HG03039 (cell line): ENCODE measurements around the gene ARIH1.
"Not testable (repeated sequence)": the region's sequence is repeated elsewhere in the genome, so short reads cannot be mapped to it uniquely, and the experiment has no call there.

Experiments used
- ATAC-seq: cut with Tn5 transposase; IDR thresholded peaks from one replicate; pipeline ENCODE4 v1.9.1; 2021; ENCODE audit warnings: mild to moderate bottlenecking, moderate library complexity; ENCODE audit not compliant: unreplicated experiment

ARIH1 gene, protein sequence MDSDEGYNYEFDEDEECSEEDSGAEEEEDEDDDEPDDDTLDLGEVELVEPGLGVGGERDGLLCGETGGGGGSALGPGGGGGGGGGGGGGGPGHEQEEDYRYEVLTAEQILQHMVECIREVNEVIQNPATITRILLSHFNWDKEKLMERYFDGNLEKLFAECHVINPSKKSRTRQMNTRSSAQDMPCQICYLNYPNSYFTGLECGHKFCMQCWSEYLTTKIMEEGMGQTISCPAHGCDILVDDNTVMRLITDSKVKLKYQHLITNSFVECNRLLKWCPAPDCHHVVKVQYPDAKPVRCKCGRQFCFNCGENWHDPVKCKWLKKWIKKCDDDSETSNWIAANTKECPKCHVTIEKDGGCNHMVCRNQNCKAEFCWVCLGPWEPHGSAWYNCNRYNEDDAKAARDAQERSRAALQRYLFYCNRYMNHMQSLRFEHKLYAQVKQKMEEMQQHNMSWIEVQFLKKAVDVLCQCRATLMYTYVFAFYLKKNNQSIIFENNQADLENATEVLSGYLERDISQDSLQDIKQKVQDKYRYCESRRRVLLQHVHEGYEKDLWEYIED

DNA sequence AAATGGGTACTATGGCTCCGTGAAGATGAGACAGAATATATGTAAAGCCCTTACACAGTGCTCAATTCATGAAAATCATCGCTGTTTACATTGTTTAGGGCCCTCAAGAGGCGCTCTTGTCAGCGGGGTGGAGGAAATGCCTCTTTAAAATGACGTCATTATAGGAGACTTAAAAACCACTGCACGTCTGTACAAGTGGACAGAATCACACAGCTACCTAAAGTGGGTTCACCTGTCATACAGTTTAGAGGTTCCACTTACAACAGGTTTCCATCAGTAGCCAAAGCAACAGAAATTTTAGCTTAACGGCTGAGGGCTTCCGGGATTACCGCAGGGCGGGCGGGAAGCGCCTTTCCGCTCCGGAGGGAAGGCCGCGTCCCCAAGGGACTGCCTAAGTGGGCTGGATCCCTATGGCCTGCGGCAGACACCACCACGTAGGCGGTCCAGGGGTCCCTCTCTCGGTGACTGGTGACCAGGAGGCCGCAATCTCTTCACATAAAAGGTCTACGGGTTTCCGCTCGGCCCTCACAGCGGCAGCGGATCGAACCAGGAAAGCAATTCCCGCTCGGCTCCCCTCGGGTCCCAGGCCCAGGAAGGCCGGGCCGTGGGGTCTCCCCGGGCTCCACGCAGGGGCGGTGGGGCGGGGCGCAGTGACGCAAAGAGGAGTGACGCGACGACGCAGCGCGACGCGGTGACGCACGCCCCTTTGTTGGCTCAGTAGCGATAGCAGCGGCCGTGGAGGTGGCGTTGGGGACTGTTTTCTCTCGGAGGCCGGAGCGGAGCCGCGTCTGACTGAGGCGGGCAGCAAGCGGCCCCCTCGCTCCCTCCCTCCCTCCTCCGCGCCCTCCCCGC lies at the start of gene ARIH1:
TSS of gene ARIH1 (plus strand) at position 717 of the 852 bp plus-strand sequence. CDS start 310 bp downstream, outside the sequence.
- peak; percentile 80 for ATAC-seq

DNA sequence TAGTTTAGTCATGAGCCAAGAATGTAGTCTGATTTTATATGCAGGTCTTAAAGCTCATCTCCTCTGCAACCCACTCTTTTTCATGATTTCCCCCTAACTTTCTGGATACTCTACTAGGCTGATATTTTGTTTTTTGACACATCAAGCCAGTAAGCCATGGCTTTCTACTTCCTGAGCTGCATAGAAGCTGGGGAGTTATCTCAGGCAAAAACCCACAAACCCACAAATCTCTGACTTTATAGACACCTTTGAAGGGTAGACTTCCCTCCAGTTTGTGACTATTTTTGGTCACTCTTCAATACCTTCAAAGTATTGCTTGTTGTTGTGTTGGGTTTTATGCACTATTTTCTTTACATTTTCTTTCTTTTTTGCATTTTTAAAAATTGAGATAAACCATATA lies 47.4 kb upstream of the ARIH1 start:
- ATAC-seq, result no peak

DNA sequence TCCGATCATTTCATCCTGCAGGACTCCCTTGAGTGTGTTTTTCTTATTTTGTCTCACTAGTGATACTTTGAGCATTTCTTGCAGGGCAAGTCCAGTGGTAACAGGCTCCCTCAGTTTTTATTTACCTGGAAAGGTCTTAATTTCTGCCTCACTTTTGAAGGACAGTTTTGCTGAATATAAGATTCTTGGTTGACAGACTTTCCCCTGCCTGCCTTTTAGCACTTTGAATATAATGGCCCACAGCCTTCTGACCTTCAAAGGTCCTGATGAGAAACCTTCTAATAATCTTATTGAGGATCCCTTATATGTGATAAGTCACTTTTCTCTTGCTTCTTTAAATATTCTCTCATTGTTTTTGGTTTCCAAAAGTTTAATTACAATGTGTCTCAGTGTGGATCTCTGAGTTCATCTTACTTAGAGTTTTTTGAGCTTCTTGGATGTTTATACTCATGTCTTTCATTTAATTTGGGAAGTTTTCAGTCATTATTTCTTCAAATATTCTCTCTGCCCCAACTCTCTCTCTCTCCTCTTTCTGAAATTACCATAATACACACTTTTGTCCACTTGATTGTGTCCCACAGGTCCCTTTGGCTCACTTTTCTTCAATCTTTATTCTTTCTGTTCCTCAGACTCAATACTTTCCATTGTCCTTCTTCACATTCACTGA lies 36.3 kb upstream of the ARIH1 start:
- ATAC-seq, result no peak

DNA sequence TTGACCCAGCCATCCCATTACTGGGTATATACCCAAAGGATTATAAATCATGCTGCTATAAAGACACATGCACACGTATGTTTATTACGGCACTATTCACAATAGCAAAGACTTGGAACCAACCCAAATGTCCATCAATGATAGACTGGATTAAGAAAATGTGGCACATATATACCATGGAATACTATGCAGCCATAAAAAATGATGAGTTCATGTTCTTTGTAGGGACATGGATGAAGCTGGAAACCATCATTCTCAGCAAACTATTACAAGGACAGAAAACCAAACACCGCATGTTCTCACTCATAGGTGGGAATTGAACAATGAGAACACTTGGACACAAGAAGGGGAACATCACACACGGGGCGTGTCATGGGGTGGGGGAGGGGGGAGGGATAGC lies 31.3 kb upstream of the ARIH1 start:
- not testable (repeated sequence) for ATAC-seq

DNA sequence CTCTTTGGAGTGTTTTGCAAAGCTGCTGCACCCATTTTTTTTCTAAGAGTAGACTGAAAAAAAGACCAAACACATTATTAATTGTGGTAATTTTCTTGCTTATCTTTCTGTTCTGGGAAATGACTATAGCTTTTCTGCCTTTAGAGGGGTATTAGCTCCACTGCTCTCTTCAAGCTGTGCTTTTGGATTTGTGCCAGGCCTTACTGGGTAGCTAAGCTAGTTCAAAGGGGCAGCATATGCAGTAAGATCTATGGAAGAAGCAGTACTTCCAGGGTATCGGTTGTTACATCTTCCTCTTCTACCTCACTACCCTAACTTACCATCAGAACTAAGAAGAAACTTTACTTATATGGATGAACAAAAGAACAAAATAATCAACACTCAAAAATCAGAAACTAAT lies 28.7 kb upstream of the ARIH1 start:
- ATAC-seq, result no peak

DNA sequence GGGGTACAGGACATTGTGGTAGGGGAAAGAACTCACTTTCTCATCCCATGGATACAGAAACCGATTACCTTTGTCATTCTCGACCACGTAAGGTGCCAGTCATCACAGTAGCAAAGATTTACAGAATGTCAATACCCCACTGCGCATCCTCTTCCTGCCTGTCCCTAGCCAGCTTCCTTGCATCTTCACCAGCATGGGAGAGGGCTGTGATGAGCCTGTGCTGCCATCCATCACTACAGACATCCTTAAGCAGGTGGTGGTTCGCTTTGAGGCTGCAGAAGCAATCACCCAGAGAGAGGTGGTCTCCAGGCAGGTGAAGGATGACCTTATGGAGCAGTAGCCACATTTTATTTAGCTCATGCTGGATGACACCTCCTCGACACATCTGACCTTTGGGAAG lies 23.3 kb upstream of the ARIH1 start:
- no peak for ATAC-seq

DNA sequence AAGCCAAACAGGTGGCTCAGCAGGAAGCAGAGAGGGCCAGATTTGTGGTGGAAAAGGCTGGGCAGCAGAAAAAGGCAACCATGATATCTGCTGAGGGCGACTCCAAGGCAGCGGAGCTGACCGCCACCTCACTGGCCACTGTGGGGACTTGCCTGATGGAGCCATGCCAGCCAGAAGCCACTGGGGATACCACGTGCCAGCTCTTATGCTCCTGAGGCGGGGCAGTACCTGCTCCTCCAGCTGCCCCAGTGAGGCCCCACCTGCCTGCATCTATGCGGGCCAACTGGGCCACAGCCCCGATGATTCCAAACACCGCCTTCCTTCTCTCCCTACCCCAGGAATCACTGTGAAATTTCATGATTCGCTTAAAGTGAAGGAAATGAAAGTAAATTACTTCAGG lies 22.9 kb upstream of the ARIH1 start:
- ATAC-seq, result no peak

DNA sequence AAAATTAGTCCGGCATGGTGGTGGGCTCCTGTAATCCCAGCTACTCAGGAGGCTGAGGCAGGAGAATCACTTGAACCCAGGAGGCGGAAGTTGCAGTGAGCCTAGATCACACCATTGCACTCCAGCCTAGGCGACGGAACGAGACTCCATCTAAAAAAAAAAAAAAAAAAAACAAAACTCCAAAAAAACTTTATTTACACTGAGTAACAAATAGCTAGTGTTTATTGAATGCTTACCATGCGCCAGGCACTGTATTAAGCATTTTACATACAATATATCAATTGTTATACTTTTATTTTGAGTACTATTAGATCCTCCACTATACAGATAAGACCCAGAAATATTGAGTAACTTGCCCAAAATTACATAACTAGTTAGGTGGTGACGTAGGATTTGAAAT lies 17.4 kb upstream of the ARIH1 start:
- ATAC-seq, result no peak

DNA sequence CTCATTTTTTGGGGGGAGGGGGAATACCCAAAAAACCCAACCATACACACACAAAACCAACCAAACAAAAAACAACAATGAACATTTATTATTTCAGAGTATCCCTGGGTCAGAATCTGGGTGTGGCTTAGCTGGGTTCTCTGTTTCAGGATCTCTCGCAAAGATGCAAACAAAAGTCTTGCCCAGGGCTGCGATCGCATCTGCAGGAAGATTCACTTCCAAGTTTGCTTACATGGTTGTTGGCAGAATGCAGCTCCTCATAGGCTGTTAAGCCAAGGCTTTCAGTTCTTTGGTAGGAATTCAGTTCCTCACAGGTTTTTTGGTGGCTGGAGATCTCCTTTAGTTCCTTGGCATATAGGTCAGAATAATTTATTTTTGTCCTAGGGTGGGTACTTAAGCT lies 13.7 kb upstream of the ARIH1 start:
- no peak for ATAC-seq

DNA sequence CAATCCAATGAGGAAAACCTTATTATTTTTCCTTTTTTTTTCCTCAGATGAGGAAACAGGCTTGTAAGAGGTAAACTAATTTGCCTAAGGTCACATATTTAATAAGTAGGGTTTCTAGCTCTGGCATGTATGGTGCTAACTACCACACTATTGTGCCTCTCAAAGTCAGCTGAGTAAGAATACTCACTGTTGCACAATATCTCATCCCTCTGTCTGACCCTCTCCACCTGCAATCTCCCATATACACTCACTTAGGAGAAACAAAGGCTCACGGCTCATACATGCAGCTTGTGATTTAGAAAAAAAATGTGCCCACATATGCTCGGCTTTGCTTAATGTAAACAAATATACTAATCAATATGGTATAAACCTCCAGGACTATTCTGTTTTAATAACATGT lies 10.4 kb upstream of the ARIH1 start:
- ATAC-seq, result no peak

DNA sequence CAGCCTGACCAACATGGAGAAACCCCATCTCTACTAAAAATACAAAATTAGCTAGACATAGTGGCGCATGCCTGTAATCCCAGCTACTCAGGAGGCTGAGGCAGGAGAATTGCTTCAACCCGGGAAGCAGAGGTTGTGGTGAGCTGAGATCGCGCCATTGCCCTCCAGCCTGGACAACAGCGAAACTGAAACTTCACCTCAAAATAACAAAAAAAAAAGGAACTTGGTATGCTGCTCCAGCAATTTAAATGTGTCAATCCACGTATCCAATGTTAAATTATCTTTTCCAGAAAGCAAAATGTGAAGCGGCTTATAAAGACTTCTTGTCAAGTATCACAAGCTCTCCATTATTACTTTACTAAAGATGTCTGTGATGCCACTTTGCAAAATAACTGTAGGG lies 9.9 kb upstream of the ARIH1 start:
- no peak for ATAC-seq

DNA sequence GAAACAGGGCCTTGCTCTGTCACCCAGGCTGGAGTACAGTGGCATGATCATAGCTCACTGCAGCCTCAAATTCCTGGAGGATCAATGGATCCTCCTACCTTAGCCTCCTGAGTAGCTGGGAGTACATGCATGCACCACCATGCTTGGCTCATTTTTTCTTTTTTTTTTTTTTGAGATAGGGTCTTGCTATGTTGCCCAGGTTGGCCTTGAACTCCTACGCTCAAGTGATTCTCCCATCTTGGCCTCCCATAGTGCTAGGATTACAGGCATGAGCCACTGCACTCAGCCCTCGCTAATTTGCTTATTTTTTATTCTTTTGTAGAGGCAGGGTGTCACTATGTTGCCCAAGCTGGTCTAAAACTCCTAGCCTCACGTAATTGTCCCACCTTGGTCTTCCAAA lies 6.0 kb upstream of the ARIH1 start:
- no peak for ATAC-seq

DNA sequence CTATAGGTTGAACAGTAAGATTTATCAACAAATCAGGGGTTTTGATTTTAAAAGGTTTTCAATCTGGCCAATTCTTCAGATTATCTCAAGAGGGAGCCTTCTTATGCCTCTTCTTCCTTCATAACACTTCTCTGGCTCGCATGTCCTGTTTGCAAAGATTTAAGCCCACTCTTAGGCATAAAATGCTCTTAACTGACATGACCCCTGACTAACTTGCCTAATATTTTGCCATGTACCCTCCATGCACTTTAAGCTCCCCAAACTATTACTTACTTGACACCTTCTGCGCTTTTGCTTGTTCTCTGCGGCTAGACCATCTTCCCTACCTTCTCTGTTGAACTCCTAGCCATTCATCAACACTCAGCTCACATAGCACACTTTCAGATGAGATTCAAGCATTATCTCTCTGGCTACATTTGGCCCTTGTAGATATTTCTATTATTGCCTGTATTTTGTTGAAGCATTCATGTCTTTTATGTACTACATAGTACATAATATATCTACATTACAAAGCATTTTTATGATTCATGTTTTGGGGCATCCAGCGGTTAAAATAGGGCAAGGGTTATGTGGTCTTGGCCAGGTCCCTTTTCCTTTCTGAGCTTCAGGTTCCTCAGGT lies 1.0 kb upstream of the ARIH1 start:
- no peak for ATAC-seq

DNA sequence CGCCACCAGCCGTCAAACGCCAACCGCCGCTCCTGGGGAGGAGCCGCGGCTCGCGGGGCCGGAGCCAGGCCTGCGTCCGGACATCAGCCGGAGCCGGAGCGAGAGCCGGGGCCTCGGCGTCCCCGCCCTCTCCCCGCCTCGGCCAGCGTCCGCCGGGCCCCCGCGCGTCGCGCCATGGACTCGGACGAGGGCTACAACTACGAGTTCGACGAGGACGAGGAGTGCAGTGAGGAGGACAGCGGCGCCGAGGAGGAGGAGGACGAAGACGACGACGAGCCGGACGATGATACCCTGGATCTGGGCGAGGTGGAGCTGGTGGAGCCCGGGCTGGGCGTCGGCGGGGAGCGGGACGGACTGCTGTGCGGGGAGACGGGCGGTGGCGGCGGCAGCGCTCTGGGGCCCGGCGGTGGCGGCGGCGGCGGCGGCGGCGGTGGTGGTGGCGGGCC lies 359 bp downstream of the ARIH1 start:
- ATAC-seq, result peak; percentile 12

DNA sequence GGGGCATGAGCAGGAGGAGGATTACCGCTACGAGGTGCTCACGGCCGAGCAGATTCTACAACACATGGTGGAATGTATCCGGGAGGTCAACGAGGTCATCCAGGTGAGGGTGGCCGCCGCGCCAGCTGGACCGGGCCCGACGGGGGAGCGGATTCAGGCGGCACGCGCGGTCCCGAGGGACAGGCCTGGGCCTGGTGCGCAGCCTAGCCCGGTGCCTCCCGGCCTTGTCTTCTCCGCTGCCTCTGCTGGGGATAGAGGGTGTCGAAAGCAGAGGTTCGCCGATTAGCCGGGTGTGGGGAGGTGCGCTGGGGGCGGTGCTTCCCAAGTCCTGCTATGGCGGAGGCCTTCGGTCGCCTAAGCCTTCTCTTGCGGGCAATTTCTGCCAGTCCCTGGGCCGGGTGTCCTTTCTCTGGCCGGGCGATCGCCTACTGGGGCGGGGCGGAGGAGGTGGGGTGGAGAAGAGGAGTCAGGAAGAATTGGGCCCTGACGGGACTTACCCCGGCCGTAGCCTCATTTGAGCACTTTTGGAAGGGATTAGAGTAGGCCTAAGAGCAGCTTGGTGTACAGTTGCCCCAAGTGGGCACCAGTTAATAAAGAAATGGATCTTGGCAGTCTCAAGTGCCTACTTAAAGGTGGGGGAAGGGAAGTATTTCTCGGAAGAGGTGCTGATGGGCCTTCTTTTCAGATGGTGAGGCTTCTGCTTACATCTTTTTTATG lies 940 bp downstream of the ARIH1 start:
- peak; percentile 36 for ATAC-seq

DNA sequence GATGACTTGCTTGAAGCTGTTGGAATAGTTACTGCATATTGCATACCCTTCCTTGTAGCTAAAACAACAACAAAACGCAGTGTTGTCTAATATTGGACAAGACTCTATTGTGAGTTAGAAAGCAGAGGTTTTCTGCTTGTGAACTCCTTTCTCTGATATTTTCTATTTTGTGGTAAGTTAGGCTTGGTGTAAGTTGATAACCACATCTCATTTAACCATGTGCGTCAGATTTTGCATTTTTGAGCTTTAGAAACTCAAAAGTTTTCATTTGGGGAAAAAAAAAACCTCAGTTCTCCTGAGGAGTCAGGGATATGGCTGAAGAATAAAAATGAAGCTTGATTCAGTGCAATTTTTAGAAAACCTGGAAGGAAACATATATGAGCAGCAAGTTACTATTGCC lies 1.5 kb downstream of the ARIH1 start:
- ATAC-seq, result no peak

DNA sequence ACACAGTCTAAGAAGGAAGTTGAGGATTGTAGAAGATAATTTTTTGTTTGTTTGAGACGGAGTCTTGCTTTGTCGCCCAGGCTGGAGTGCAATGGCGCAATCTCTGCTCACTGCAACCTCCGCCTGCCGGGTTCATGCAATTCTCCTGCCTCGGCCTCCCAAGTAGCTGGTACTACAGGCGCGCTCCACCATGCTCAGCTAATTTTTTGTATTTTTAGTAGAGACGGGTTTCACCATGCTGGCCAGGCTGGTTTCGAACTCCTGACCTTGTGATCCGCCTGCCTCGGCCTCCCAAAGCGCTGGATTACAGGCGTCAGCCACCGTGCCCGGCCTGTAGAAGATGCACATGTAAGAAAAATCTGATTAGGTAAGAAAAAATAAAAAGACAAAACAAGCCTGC lies 2.2 kb downstream of the ARIH1 start:
- not testable (repeated sequence) for ATAC-seq

DNA sequence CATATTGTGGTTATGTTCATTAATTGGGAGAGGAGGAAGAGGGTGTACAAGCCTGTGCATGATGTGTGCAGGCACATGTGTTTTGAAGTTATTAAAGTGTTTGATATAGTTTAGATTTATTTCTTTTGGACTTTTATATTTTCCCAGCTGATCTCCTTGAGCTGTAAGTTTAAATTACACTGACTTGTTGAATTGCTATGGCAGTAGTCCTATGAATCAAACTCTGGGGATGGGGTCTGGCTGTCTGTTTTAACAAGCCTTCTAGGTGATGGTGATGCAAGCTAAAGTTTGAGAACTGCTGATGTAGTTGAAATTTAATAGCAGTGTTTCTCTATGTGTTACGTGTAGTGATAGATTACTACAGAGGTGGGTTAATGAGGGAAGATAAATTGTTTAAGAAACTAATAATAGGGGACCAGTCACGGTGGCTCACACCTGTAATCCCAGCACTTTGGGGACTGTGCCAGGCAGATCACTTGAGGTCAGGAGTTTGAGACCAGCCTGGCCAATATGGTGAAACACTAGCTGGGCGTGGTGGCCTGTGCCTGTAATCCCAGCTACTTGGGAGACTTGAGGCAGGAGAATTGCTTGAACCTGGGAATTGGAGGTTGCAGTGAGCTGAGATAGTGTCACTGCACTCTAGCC lies 7.0 kb downstream of the ARIH1 start:
- ATAC-seq, result no peak

DNA sequence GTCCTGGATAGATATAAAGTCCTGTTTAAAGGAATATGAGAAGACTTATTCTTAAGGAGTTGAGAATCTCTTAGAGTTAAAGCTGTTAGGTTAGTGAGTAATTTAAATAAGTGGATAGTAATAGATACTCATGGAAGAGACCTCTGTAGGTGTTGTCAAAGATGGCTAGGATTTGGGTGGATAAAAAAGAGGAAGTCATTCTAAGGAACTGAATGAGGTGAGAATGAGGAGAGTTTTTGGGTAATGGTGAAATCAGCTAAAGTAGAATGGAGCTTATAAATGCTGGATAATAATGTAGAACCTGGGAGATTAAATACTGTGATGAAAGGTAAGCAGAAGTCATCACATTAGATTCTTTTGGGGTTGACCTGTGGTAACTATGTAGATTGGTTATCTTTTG lies 8.1 kb downstream of the ARIH1 start:
- ATAC-seq, result no peak

DNA sequence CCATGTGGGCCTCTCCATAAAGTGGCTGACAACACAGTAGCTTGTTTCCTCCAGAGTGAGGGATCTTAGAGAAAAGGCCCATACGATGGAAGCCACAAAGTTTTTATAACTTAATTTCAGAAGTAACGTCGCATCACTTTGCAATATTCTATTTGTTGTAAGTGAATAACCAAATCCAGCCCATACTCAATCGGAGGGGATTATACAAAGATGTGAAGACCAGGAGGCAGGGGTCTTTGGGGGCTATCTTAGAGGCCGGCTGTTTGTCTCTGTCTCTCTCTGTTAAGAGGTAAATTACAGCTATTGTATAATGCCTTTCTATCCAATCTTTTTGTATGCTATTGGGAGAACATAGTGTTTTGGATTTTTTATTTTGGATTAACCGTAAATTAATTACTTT lies 9.1 kb downstream of the ARIH1 start:
- ATAC-seq, result no peak
